Right atrium auricular region (tissue), 2 donors: ENCODE data around the gene ABCA6. TPM values are rescaled to one million over a fixed set of nuclear protein-coding genes. Genes with fewer than 3 reads are reported as not detected.

Experiments
- DNase-seq: peaks from one replicate; pipeline ENCODE4 v3.0.0-alpha.2; 2019; ENCODE audit warnings: low spot score
- H3K27ac ChIP-seq, 2 donors: fragments of 200-600 bp; sonication (generic); 1 replicate in 1 of 2; 2 replicates in 1 of 2; pipeline ENCODE4 v1.5.1; 2016 to 2019
- H3K27me3 ChIP-seq, 2 donors: fragments of 200-600 bp; sonication (generic); one replicate each; pipeline versions ENCODE4 v1.5.1 to v1.6.0; 2017 to 2019
- H3K36me3 ChIP-seq: fragments of 200-600 bp; sonication (generic); one replicate; pipeline ENCODE4 v1.5.1; 2016
- H3K4me1 ChIP-seq, 2 donors: fragments of 200-600 bp; sonication (generic); one replicate each; pipeline versions ENCODE4 v1.5.1 to v1.6.0; 2017 to 2019
- H3K4me3 ChIP-seq, 2 donors: fragments of 200-600 bp; sonication (generic); 1 replicate in 1 of 2; 2 replicates in 1 of 2; pipeline ENCODE4 v1.5.1; 2017 to 2019; ENCODE audit warnings: mild to moderate bottlenecking in 1 of 2, moderate library complexity in 1 of 2
- H3K9me3 ChIP-seq, 2 donors: fragments of 200-600 bp; sonication (generic); one replicate each; pipeline ENCODE4 v1.5.1; 2019
- CTCF ChIP-seq, 2 donors: fragments of 200-600 bp; sonication (generic); IDR thresholded peaks; one replicate each; pipeline ENCODE4 v1.5.1; 2019; ENCODE audit warnings: antibody characterized with exemption in 2 of 2
- total RNA-seq, 2 donors: library from RNA; depleted of rRNA; stranded (reverse); fragments of >200 nt; gene quantifications; one replicate each; pipeline ENCODE4 v1.1.0, GENCODE V29; 2016

The ABCA6 gene
- total RNA-seq, 2 donors from 2014 or later, result 20.0 to 41.9 TPM

GRCh38 chr17:69105907-69106730 is 35.6 kb downstream of the ABCA6 start:
- H3K36me3 ChIP-seq, result peaks cover 22% of the 10 kb centered on the region
- H3K27me3 ChIP-seq, result no peaks in the 10 kb centered on the region
- H3K4me3 ChIP-seq, result no peak overlapping the region
- DNase-seq, result no peak
- H3K27ac ChIP-seq, result no peak overlapping the region
- TF ChIP-seq CTCF (IDR thresholded peaks at IDR 0.05), result no peak
- no peaks in the 10 kb centered on the region for H3K9me3 ChIP-seq
- H3K4me1 ChIP-seq, result no peaks in the 10 kb centered on the region

GRCh38 chr17:69103557-69104233 is 38.0 kb downstream of the ABCA6 start:
- H3K36me3 ChIP-seq, result peaks cover 7% of the 10 kb centered on the region
- H3K27me3 ChIP-seq, result no peaks in the 10 kb centered on the region
- H3K4me3 ChIP-seq, result no peak overlapping the region
- DNase-seq, result no peak
- no peak overlapping the region for H3K27ac ChIP-seq
- H3K9me3 ChIP-seq, result no peaks in the 10 kb centered on the region
- TF ChIP-seq CTCF (IDR thresholded peaks at IDR 0.05), result no peak
- no peaks in the 10 kb centered on the region for H3K4me1 ChIP-seq

DNA sequence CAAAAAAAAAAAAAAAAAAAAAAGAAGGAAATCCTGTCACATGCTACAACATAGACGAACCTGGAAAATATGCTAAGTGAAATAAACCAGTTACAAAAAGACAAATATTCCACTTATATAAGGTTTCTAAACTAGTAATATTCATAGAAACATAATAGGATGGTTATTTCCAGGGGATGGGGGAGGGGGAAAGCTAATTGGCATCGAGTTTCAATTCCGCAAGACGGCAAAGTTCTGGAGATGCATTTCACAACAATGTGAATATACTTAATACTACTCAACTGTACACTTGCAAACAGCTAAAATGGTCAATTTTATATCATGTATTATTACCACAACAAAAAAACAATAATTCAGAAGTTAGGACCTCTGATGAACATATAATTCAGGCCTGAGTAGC is 43.1 kb downstream of the ABCA6 start:
- H3K36me3 ChIP-seq, result peaks cover 18% of the 10 kb centered on the region
- no peak for DNase-seq
- no peak overlapping the region for H3K27ac ChIP-seq

GRCh38 chr17:69096541-69096940 is 45.2 kb downstream of the ABCA6 start:
- Histone ChIP-seq H3K9me3 (no peaks in the 10 kb centered on the region), H3K27ac (no peak overlapping the region), H3K36me3 (peaks cover 20% of the 10 kb centered on the region), H3K4me1 (no peaks in the 10 kb centered on the region), H3K27me3 (no peaks in the 10 kb centered on the region), H3K4me3 (no peak overlapping the region)
- no peak for TF ChIP-seq CTCF (IDR thresholded peaks at IDR 0.05)
- no peak for DNase-seq

More for the DNA sequence above, 43.1 kb downstream of the ABCA6 start:
- Histone ChIP-seq H3K27me3 (no peaks in the 10 kb centered on the region), H3K4me1 (no peaks in the 10 kb centered on the region), H3K4me3 (no peak overlapping the region), H3K9me3 (no peaks in the 10 kb centered on the region)
- no peak for TF ChIP-seq CTCF (IDR thresholded peaks at IDR 0.05)

DNA sequence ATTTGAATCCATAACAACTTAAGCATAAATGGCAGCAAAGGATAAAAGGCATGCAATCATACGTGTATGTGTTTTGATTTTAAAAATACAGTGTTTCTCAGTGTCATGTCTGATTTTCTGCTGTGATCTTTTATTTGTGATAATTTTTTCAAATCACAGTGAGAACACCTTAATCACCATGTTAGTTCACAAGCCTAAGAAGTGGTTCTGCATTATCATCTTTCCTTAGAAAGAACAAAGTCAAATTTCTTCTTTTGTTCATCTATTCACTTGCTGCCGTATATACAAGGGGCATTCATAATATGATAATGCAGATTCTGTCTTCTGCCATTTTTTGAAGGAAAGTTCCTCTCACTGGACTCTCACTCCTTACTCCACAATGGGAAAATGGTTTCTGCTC is 47.7 kb downstream of the ABCA6 start:
- TF ChIP-seq CTCF (IDR thresholded peaks at IDR 0.05), result no peak
- Histone ChIP-seq H3K27ac (no peak overlapping the region), H3K36me3 (peaks cover 20% of the 10 kb centered on the region)

More for the DNA sequence above, 47.7 kb downstream of the ABCA6 start:
- Histone ChIP-seq H3K4me1 (no peaks in the 10 kb centered on the region), H3K9me3 (no peaks in the 10 kb centered on the region), H3K27me3 (no peaks in the 10 kb centered on the region), H3K4me3 (no peak overlapping the region)
- no peak for DNase-seq
